HepG2 (cell line): ENCODE results near the gene IFT122. TPM values are rescaled to one million over a fixed set of nuclear protein-coding genes. Genes with fewer than 3 reads are reported as not detected.
A peak's percentile ranks its signal among the peaks of the same experiment; 100 is the strongest.

Experiments used
- BHLHE40 ChIP-seq: IDR thresholded peaks from 2 replicates; pipeline ENCODE4 v1.6.1; 2011; ENCODE audit warnings: low read length, improper control_type of control experiment
- BRD4 ChIP-seq: sonication (generic); formaldehyde crosslinking; IDR thresholded peaks from 2 replicates; pipeline ENCODE4 v1.4.0; 2020; ENCODE audit warnings: missing genetic modification reagents
- DR1 ChIP-seq: sonication (generic); formaldehyde crosslinking; IDR thresholded peaks from 2 replicates; pipeline ENCODE4 v1.8.0; 2021; ENCODE audit warnings: mild to moderate bottlenecking, missing genetic modification reagents, inconsistent platforms
- GABPB1 ChIP-seq: IDR thresholded peaks from 2 replicates; pipeline ENCODE4 v1.6.1; 2016; ENCODE audit warnings: mild to moderate bottlenecking, missing genetic modification reagents, moderate library complexity, missing compliant biosample characterization
- HBP1 ChIP-seq: IDR thresholded peaks from 2 replicates; pipeline ENCODE4 v1.6.1; 2016; ENCODE audit warnings: low read depth, control low read depth
- HCFC1 ChIP-seq: fragments of 150-350 bp; IDR thresholded peaks from 2 replicates; pipeline ENCODE4 v1.6.1; 2014; ENCODE audit warnings: low read depth, low read length
- HDAC2 ChIP-seq: sonication (generic); formaldehyde crosslinking; IDR thresholded peaks from 2 replicates; pipeline ENCODE4 v1.4.0; 2020; ENCODE audit warnings: missing genetic modification reagents
- KDM3A ChIP-seq: IDR thresholded peaks from 2 replicates; pipeline ENCODE4 v1.6.1; 2018; ENCODE audit warnings: low read depth, missing compliant biosample characterization
- MBNL3 ChIP-seq: fragments of 250-450 bp; sonication (Bioruptor Pico); conservative IDR thresholded peaks from 2 replicates; pipeline ENCODE4 v1.8.0; 2022; ENCODE audit warnings: mild to moderate bottlenecking, inconsistent platforms
- MIER2 ChIP-seq: IDR thresholded peaks from 2 replicates; pipeline ENCODE4 v1.6.1; 2016; ENCODE audit warnings: missing biosample characterization, missing genetic modification reagents
- MTERF4 ChIP-seq: sonication (generic); formaldehyde crosslinking; IDR thresholded peaks from 2 replicates; pipeline ENCODE4 v1.8.0; 2023; ENCODE audit warnings: mild to moderate bottlenecking, missing genetic modification reagents
- NR2F2 ChIP-seq: IDR thresholded peaks from 2 replicates; pipeline ENCODE4 v1.6.1; 2012; ENCODE audit warnings: low read depth, inconsistent platforms, borderline replicate concordance
- POLR2G ChIP-seq: fragments of 200-400 bp; formaldehyde crosslinking; IDR thresholded peaks from 2 replicates; pipeline ENCODE4 v1.6.1; 2018; ENCODE audit warnings: mild to moderate bottlenecking, low read depth, low read length, moderate library complexity
- RAD51 ChIP-seq: fragments of 450-650 bp; IDR thresholded peaks from 2 replicates; pipeline ENCODE4 v1.6.1; 2016; ENCODE audit warnings: borderline replicate concordance
- SAFB2 ChIP-seq: sonication (generic); formaldehyde crosslinking; IDR thresholded peaks from 2 replicates; pipeline ENCODE4 v1.5.1; 2020; ENCODE audit warnings: missing genetic modification reagents, low read depth, mild to moderate bottlenecking, borderline replicate concordance
- SALL2 ChIP-seq: sonication (generic); formaldehyde crosslinking; IDR thresholded peaks from 2 replicates; pipeline ENCODE4 v1.8.1; 2023; ENCODE audit warnings: mild to moderate bottlenecking, missing genetic modification reagents, inconsistent platforms
- SIN3A ChIP-seq: IDR thresholded peaks from 2 replicates; pipeline ENCODE4 v1.6.1; 2011; ENCODE audit warnings: low read depth, mild to moderate bottlenecking, control low read depth, low read length, borderline replicate concordance
- SNRNP70 ChIP-seq: fragments of 200-400 bp; formaldehyde crosslinking; IDR thresholded peaks from 2 replicates; pipeline ENCODE4 v1.6.1; 2017; ENCODE audit warnings: mild to moderate bottlenecking, low read depth, low read length, moderate library complexity
- TEAD3 ChIP-seq: optimal IDR thresholded peaks from 2 replicates; pipeline ENCODE3; 2016; ENCODE audit warnings: borderline replicate concordance
- ZBTB38 ChIP-seq: sonication (generic); formaldehyde crosslinking; IDR thresholded peaks from 2 replicates; pipeline ENCODE4 v1.5.1; 2020; ENCODE audit warnings: mild to moderate bottlenecking, missing genetic modification reagents
- ZFP91 ChIP-seq: sonication (generic); formaldehyde crosslinking; IDR thresholded peaks from 2 replicates; pipeline ENCODE4 v1.9.0; 2022; ENCODE audit warnings: missing genetic modification reagents, mild to moderate bottlenecking, borderline replicate concordance
- ZNF256 ChIP-seq: sonication (generic); formaldehyde crosslinking; conservative IDR thresholded peaks from 2 replicates; pipeline ENCODE4 v1.4.0; 2020; ENCODE audit warnings: missing genetic modification reagents
- ZNF3 ChIP-seq: IDR thresholded peaks from 2 replicates; pipeline ENCODE4 v1.7.0; 2017; ENCODE audit warnings: inconsistent platforms
- ZNF382 ChIP-seq: sonication (generic); formaldehyde crosslinking; IDR thresholded peaks from 2 replicates; pipeline ENCODE4 v1.5.0; 2020; ENCODE audit warnings: missing genetic modification reagents, mild to moderate bottlenecking, borderline replicate concordance
- ZNF549 ChIP-seq: sonication (generic); formaldehyde crosslinking; IDR thresholded peaks from 2 replicates; pipeline ENCODE4 v1.5.0; 2020; ENCODE audit warnings: missing genetic modification reagents
- polyA plus RNA-seq, 8 experiments: library from polyadenylated mRNA; depleted of rRNA in 3 of 8; stranded (reverse) in 7 of 8; unstranded in 1 of 8; fragments of >200 nt; fragmentation: Illumina TruSeq in 4 of 8; extraction: Trizol in 4 of 8; gene quantifications; 2 replicates each; pipeline versions ENCODE4 v1.2.1 to v1.2.3, GENCODE V29; 2011 to 2016; ENCODE audit warnings: low read depth in 4 of 8, missing spikeins in 1 of 8, mixed read lengths in 1 of 8; ENCODE audit not compliant: insufficient read depth in 1 of 8
- total RNA-seq, 5 experiments: library from RNA; depleted of rRNA; stranded (reverse); fragments of >200 nt; fragmentation: Illumina TruSeq; extraction: Trizol; gene quantifications; 2 replicates each; pipeline ENCODE4 v1.2.3, GENCODE V29; 2016; ENCODE audit warnings: low read depth in 1 of 5
- TF ChIP-seq, protein P1 (sequence below): sonication (generic); formaldehyde crosslinking; IDR thresholded peaks from 2 replicates; pipeline ENCODE4 v1.5.0; 2020; ENCODE audit warnings: mild to moderate bottlenecking, missing genetic modification reagents, moderate library complexity

The IFT122 gene
- total and polyA plus RNA-seq, 2 of the 13 experiments (the other 11 are each of a cell fraction or from before 2014, with no cell fraction given): 10.1 to 10.3 TPM

GRCh38 chr3:129399145-129399894 lies 40.7 kb upstream of the IFT122 start (continued):
- TF ChIP-seq ZFP91 (CRISPR knock-in tag): no peak
- peak; percentile 77 for TF ChIP-seq TEAD3 (CRISPR knock-in tag)
- no peak for TF ChIP-seq KDM3A
- 0 out of 2 replicates have a peak, but pooled peaks have one; percentile 17 for TF ChIP-seq NR2F2
- no peak for TF ChIP-seq MIER2 (CRISPR knock-in tag)
- no peak for TF ChIP-seq ZBTB38 (CRISPR knock-in tag)
- TF ChIP-seq ZNF3: no peak
- TF ChIP-seq HDAC2: peak; percentile 17; the same call in 1 of the 2 replicates
- no peak for TF ChIP-seq HBP1 (CRISPR knock-in tag)
- TF ChIP-seq MTERF4: no peak
- no peak for TF ChIP-seq SNRNP70
- TF ChIP-seq RAD51: no peak
- no peak for TF ChIP-seq ZNF549
- TF ChIP-seq BHLHE40: no peak
- peak; percentile 59 for TF ChIP-seq POLR2G
- TF ChIP-seq DR1: 0 out of 2 replicates have a peak, but pooled peaks have one; percentile 37
- TF ChIP-seq, protein P1, sequence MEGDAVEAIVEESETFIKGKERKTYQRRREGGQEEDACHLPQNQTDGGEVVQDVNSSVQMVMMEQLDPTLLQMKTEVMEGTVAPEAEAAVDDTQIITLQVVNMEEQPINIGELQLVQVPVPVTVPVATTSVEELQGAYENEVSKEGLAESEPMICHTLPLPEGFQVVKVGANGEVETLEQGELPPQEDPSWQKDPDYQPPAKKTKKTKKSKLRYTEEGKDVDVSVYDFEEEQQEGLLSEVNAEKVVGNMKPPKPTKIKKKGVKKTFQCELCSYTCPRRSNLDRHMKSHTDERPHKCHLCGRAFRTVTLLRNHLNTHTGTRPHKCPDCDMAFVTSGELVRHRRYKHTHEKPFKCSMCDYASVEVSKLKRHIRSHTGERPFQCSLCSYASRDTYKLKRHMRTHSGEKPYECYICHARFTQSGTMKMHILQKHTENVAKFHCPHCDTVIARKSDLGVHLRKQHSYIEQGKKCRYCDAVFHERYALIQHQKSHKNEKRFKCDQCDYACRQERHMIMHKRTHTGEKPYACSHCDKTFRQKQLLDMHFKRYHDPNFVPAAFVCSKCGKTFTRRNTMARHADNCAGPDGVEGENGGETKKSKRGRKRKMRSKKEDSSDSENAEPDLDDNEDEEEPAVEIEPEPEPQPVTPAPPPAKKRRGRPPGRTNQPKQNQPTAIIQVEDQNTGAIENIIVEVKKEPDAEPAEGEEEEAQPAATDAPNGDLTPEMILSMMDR (CRISPR knock-in tag): peak; percentile 84
- TF ChIP-seq SALL2 (CRISPR knock-in tag): no peak
- peak; percentile 92 for TF ChIP-seq GABPB1
- no peak for TF ChIP-seq MBNL3 (CRISPR knock-in tag)
- 0 out of 2 replicates have a peak, but pooled peaks have one; percentile 2 for TF ChIP-seq SIN3A
- TF ChIP-seq ZNF256 (CRISPR knock-in tag): 0 out of 2 replicates have a peak, but pooled peaks have one; percentile 66
- TF ChIP-seq HCFC1: peak; percentile 69
- TF ChIP-seq ZNF382 (CRISPR knock-in tag): no peak
- TF ChIP-seq BRD4 (CRISPR knock-in tag): 0 out of 2 replicates have a peak, but pooled peaks have one; percentile 45
- TF ChIP-seq SAFB2: no peak
